GM18861 (cell line): ENCODE results near the gene CBX2.
"Not testable (repeated sequence)": the region's sequence is repeated elsewhere in the genome, so short reads cannot be mapped to it uniquely, and the experiment has no call there.

Experiments
- ATAC-seq: cut with Tn5 transposase; IDR thresholded peaks from one replicate; pipeline ENCODE4 v1.9.1; 2021; ENCODE audit not compliant: unreplicated experiment

The CBX2 gene

GRCh38 chr17:79769570-79770506 lies 8.1 kb upstream of the CBX2 start:
- ATAC-seq = no peak

- no peak for ATAC-seq
Observed at GRCh38 chr17:79771276-79771675, 6.7 kb upstream of the CBX2 start.

GRCh38 chr17:79772726-79773125 lies 5.2 kb upstream of the CBX2 start:
- ATAC-seq = not testable (repeated sequence)

- ATAC-seq = no peak
Observed at GRCh38 chr17:79774561-79774975, 3.4 kb upstream of the CBX2 start.

GRCh38 chr17:79775632-79776031 lies 2.3 kb upstream of the CBX2 start:
- ATAC-seq = no peak

GRCh38 chr17:79776376-79777119 lies 1.4 kb upstream of the CBX2 start:
- ATAC-seq = no peak

GRCh38 chr17:79777120-79777893 lies 641 bp upstream of the CBX2 start:
- no peak for ATAC-seq

- ATAC-seq = no peak
Observed at GRCh38 chr17:79778504-79779083, 646 bp downstream of the CBX2 start.

- ATAC-seq = no peak
Observed at GRCh38 chr17:79779084-79779529, 1.2 kb downstream of the CBX2 start.

- ATAC-seq = no peak
Observed at GRCh38 chr17:79779661-79780365, 1.9 kb downstream of the CBX2 start.

GRCh38 chr17:79781012-79781650 lies 3.2 kb downstream of the CBX2 start:
- no peak for ATAC-seq

- ATAC-seq = no peak
Observed at GRCh38 chr17:79781736-79782575, 4.0 kb downstream of the CBX2 start.

- no peak for ATAC-seq
Observed at GRCh38 chr17:79783891-79784290, 5.9 kb downstream of the CBX2 start.

GRCh38 chr17:79784353-79785016 lies 6.5 kb downstream of the CBX2 start:
- no peak for ATAC-seq

GRCh38 chr17:79785017-79785899 lies 7.3 kb downstream of the CBX2 start:
- ATAC-seq = no peak

GRCh38 chr17:79785900-79786810 lies 8.2 kb downstream of the CBX2 start:
- ATAC-seq = no peak
